HepG2 (cell line): ENCODE data around the gene CCDC14. TPM values are rescaled to one million over a fixed set of nuclear protein-coding genes. Genes with fewer than 3 reads are reported as not detected.

Experiments
- ATAC-seq: fragments of 200-7000 bp; cut with Tn5 transposase; 3 replicates; pipeline ENCODE4 v1.9.1; 2020; ENCODE audit warnings: mild to moderate bottlenecking, moderate library complexity
- Bru-seq: library from RNA; stranded (reverse); fragments of 400-500 nt; gene quantifications from one replicate; lab custom pipeline; 2021; lab: Mats Ljungman, UMichigan
- BruChase-seq, 2 experiments: library from RNA; stranded (reverse); fragments of 400-500 nt; gene quantifications; one replicate each; lab custom pipeline; 2021; lab: Mats Ljungman, UMichigan
- BruUV-seq: library from RNA; stranded (reverse); fragments of 400-500 nt; replicated peaks from 2 replicates; lab custom pipeline; 2021; lab: Mats Ljungman, UMichigan
- CTCF ChIA-PET: fragments of 300-600 bp; formaldehyde crosslinking; extraction: SDS; loops from one replicate; lab custom pipeline; 2021; ENCODE audit warnings: low total read pairs, inconsistent platforms, low intra/inter-chr PET ratio; lab: Yijun Ruan, JAX
- POLR2A ChIA-PET: fragments of 350-600 bp; sonication (Branson Sonifier 250); formaldehyde crosslinking; loops from one replicate; lab custom pipeline; 2020; ENCODE audit warnings: antibody characterized with exemption, inconsistent platforms; lab: Yijun Ruan, JAX
- DNase-seq: peaks from one replicate; pipeline ENCODE4 v3.0.0-alpha.2; 2015; ENCODE audit warnings: low spot score
- FAIRE-seq: peaks from 3 replicates; lab custom pipeline; 2011; peaks lifted over from hg19 to GRCh38; lab: Jason Lieb, UNC
- H2AFZ ChIP-seq: one replicate; pipeline ENCODE4 v1.6.1; 2011; ENCODE audit warnings: low read length, inconsistent platforms
- H3K27ac ChIP-seq: fragments of 300-600 bp; 3 replicates; pipeline ENCODE4 v1.8.0; 2011; ENCODE audit warnings: mixed run types, mild to moderate bottlenecking, mixed read lengths, low read length, inconsistent platforms; ENCODE audit not compliant: insufficient read depth; ENCODE audit errors: extremely low read length
- H3K27me3 ChIP-seq, 2 experiments: fragments of 200-600 bp in 1 of 2; 2 replicates in 1 of 2; 3 replicates in 1 of 2; pipeline versions ENCODE4 v1.6.0 to v1.8.0; 2011; ENCODE audit warnings: low read length in 2 of 2, mild to moderate bottlenecking in 2 of 2, moderate library complexity in 2 of 2, inconsistent platforms in 1 of 2; ENCODE audit not compliant: insufficient read depth in 2 of 2, control insufficient read depth in 1 of 2
- H3K36me3 ChIP-seq, 2 experiments: fragments of 200-600 bp in 1 of 2; replicated peaks in 1 of 2; 2 replicates in 1 of 2; 3 replicates in 1 of 2; pipeline versions ENCODE4 v1.5.1 to v1.8.0; 2011; ENCODE audit warnings: low read length in 2 of 2, inconsistent platforms in 1 of 2; ENCODE audit not compliant: insufficient read depth in 2 of 2, control insufficient read depth in 1 of 2
- H3K4me1 ChIP-seq: 2 replicates; pipeline ENCODE4 v1.5.1; 2012; ENCODE audit warnings: low read length, inconsistent platforms; ENCODE audit not compliant: insufficient read depth
- H3K4me2 ChIP-seq: 2 replicates; pipeline ENCODE4 v1.6.0; 2011; ENCODE audit warnings: low read depth, low read length, inconsistent platforms
- H3K4me3 ChIP-seq, 3 experiments: fragments of 200-600 bp in 1 of 3; sonication (generic), shearing (Covaris generic) in 1 of 3; replicated peaks in 1 of 3; 2 replicates each; pipeline ENCODE4 v1.5.1; 2011 to 2016; ENCODE audit warnings: low read length in 3 of 3, inconsistent platforms in 2 of 3, low read depth in 2 of 3, mild to moderate bottlenecking in 2 of 3, control low read depth in 1 of 3, mixed read lengths in 1 of 3; ENCODE audit not compliant: insufficient read depth in 1 of 3
- H3K79me2 ChIP-seq: one replicate; pipeline ENCODE4 v1.6.1; 2011; ENCODE audit warnings: low read length, inconsistent platforms; ENCODE audit not compliant: insufficient read depth
- H3K9ac ChIP-seq: 2 replicates; pipeline ENCODE4 v1.6.0; 2011; ENCODE audit warnings: mild to moderate bottlenecking, low read depth, low read length, inconsistent platforms; ENCODE audit not compliant: insufficient read depth
- H3K9me3 ChIP-seq: 2 replicates; pipeline ENCODE4 v1.5.1; 2012; ENCODE audit warnings: mild to moderate bottlenecking, low read length
- H4K20me1 ChIP-seq: 2 replicates; pipeline ENCODE4 v1.6.0; 2011; ENCODE audit warnings: inconsistent platforms, mild to moderate bottlenecking, low read length, moderate library complexity; ENCODE audit not compliant: insufficient read depth
- DBP ChIP-seq: sonication (generic); formaldehyde crosslinking; IDR thresholded peaks from 2 replicates; pipeline ENCODE4 v1.4.0; 2020; ENCODE audit warnings: missing genetic modification reagents; ENCODE audit errors: not compliant biosample characterization
- JUN ChIP-seq: sonication (generic); formaldehyde crosslinking; IDR thresholded peaks from 2 replicates; pipeline ENCODE4 v1.4.0; 2020; ENCODE audit warnings: mild to moderate bottlenecking, missing genetic modification reagents
- NR2F1 ChIP-seq, 2 experiments: fragments of 450-650 bp in 1 of 2; formaldehyde crosslinking in 1 of 2; IDR thresholded peaks; 2 replicates each; pipeline versions ENCODE4 v1.5.0 to v1.6.1; 2016 to 2020; ENCODE audit warnings: mild to moderate bottlenecking in 1 of 2, missing compliant biosample characterization in 1 of 2, missing genetic modification reagents in 1 of 2, moderate library complexity in 1 of 2
- NRL ChIP-seq: sonication (generic); formaldehyde crosslinking; IDR thresholded peaks from 2 replicates; pipeline ENCODE4 v1.5.0; 2020; ENCODE audit warnings: missing genetic modification reagents, mild to moderate bottlenecking, moderate library complexity, borderline replicate concordance
- PRDM15 ChIP-seq: sonication (generic); formaldehyde crosslinking; IDR thresholded peaks from 2 replicates; pipeline ENCODE4 v1.4.0; 2020; ENCODE audit warnings: missing genetic modification reagents
- RCOR2 ChIP-seq: IDR thresholded peaks from 2 replicates; pipeline ENCODE4 v1.6.1; 2016; ENCODE audit warnings: missing biosample characterization, missing genetic modification reagents
- SRSF1 ChIP-seq: fragments of 200-400 bp; formaldehyde crosslinking; optimal IDR thresholded peaks from 2 replicates; pipeline ENCODE3; 2017; ENCODE audit warnings: mild to moderate bottlenecking, low read depth, low read length, moderate library complexity
- ZNF251 ChIP-seq: sonication (generic); formaldehyde crosslinking; IDR thresholded peaks from 2 replicates; pipeline ENCODE4 v1.9.0; 2021; ENCODE audit warnings: mild to moderate bottlenecking, missing genetic modification reagents
- ZNF644 ChIP-seq: IDR thresholded peaks from 2 replicates; pipeline ENCODE4 v1.6.1; 2016; ENCODE audit warnings: low read depth
- WGBS: methylation state at CpG from one replicate; pipeline ENCODE4 v1.1.6; 2017; ENCODE audit warnings: low lambda C conversion rate; 5-methylcytosine and 5-hydroxymethylcytosine counted together
- in situ Hi-C: cut with HindIII; loops from 2 replicates; pipeline ENCODE4 v1.10.0; 2017; ENCODE audit warnings: low pct_unique_long_range_greater_than_20kb; ENCODE audit not compliant: extremely low pct_ligation_motif_present
- intact Hi-C: fragments of 100-400 bp; cut with micrococcal nuclease; formaldehyde crosslinking; loops from one replicate; pipeline ENCODE4 v1.10.0; 2022; ENCODE audit not compliant: unreplicated experiment
- long read RNA-seq, 2 experiments: library from RNA in 1 of 2; library from polyadenylated mRNA in 1 of 2; stranded (forward) in 1 of 2; unstranded in 1 of 2; transcript quantifications; one replicate each; pipeline ENCODE4 v2.0.0, GENCODE V29; 2019 to 2022
- polyA minus RNA-seq, 3 experiments: library from RNA; depleted of rRNA, polyadenylated mRNA; stranded (reverse); fragments of >200 nt; gene quantifications; 2 replicates each; pipeline ENCODE4 v1.2.3, GENCODE V29; 2011; ENCODE audit warnings: low replicate concordance in 1 of 3
- polyA plus RNA-seq, 8 experiments: library from polyadenylated mRNA; depleted of rRNA in 3 of 8; stranded (reverse) in 7 of 8; unstranded in 1 of 8; fragments of >200 nt; fragmentation: Illumina TruSeq in 4 of 8; extraction: Trizol in 4 of 8; gene quantifications; 2 replicates each; pipeline versions ENCODE4 v1.2.1 to v1.2.3, GENCODE V29; 2011 to 2016; ENCODE audit warnings: low read depth in 4 of 8, missing spikeins in 1 of 8, mixed read lengths in 1 of 8; ENCODE audit not compliant: insufficient read depth in 1 of 8
- total RNA-seq, 5 experiments: library from RNA; depleted of rRNA; stranded (reverse); fragments of >200 nt; fragmentation: Illumina TruSeq; extraction: Trizol; gene quantifications; 2 replicates each; pipeline ENCODE4 v1.2.3, GENCODE V29; 2016; ENCODE audit warnings: low read depth in 1 of 5

Gene CCDC14, protein sequence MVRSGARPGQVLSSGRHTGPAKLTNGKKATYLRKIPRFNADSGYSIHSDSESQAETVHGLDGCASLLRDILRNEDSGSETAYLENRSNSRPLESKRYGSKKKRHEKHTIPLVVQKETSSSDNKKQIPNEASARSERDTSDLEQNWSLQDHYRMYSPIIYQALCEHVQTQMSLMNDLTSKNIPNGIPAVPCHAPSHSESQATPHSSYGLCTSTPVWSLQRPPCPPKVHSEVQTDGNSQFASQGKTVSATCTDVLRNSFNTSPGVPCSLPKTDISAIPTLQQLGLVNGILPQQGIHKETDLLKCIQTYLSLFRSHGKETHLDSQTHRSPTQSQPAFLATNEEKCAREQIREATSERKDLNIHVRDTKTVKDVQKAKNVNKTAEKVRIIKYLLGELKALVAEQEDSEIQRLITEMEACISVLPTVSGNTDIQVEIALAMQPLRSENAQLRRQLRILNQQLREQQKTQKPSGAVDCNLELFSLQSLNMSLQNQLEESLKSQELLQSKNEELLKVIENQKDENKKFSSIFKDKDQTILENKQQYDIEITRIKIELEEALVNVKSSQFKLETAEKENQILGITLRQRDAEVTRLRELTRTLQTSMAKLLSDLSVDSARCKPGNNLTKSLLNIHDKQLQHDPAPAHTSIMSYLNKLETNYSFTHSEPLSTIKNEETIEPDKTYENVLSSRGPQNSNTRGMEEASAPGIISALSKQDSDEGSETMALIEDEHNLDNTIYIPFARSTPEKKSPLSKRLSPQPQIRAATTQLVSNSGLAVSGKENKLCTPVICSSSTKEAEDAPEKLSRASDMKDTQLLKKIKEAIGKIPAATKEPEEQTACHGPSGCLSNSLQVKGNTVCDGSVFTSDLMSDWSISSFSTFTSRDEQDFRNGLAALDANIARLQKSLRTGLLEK
- total RNA-seq (2016; rRNA removed; fragmentation: Illumina TruSeq; extraction: Trizol) (21.1 and 48.7 TPM in 2 replicates), polyA plus RNA-seq (2011; rRNA removed) (48.8 and 49.0 TPM in 2 replicates), polyA minus RNA-seq (2011; rRNA and poly(A)+ RNA removed; ENCODE audit: low replicate concordance) (33.0 and 107 TPM in 2 replicates), Bru-seq, nascent RNA (percentile 65 among the genes with signal in this experiment), BruChase-seq, experiment 1, labeled RNA remaining after a 6-hour chase (percentile 66 among the genes with signal in this experiment), BruChase-seq, experiment 2, labeled RNA remaining after a 2-hour chase (percentile 69 among the genes with signal in this experiment)
- 14.2 and 16.0 TPM in 2 replicates for total RNA-seq (2016; cell fraction: cytosol; rRNA removed; fragmentation: Illumina TruSeq; extraction: Trizol; ENCODE audit: low read depth)
- 23.0 and 48.1 TPM in 2 replicates for total RNA-seq (2016; cell fraction: insoluble cytoplasmic fraction; rRNA removed; fragmentation: Illumina TruSeq; extraction: Trizol)
- total RNA-seq (2016; cell fraction: membrane; rRNA removed; fragmentation: Illumina TruSeq; extraction: Trizol), result 13.2 and 16.6 TPM in 2 replicates
- 119 and 133 TPM in 2 replicates for total RNA-seq (2016; cell fraction: nucleus; rRNA removed; fragmentation: Illumina TruSeq; extraction: Trizol)
- polyA plus RNA-seq (2011; cell fraction: cytosol; rRNA removed), result 9.3 and 9.4 TPM in 2 replicates
- polyA plus RNA-seq (2011; cell fraction: nucleus; rRNA removed), result 247 and 272 TPM in 2 replicates
- 22.6 and 28.1 TPM in 2 replicates for polyA plus RNA-seq (2012)
- 0.83 and 0.96 TPM in 2 replicates for polyA plus RNA-seq (2016; cell fraction: cytosol; fragmentation: Illumina TruSeq; extraction: Trizol; ENCODE audit: low read depth)
- 10.7 and 14.2 TPM in 2 replicates for polyA plus RNA-seq (2016; cell fraction: insoluble cytoplasmic fraction; fragmentation: Illumina TruSeq; extraction: Trizol; ENCODE audit: low read depth)
- 1.6 and 2.9 TPM in 2 replicates for polyA plus RNA-seq (2016; cell fraction: membrane; fragmentation: Illumina TruSeq; extraction: Trizol; ENCODE audit: low read depth)
- 184 and 186 TPM in 2 replicates for polyA plus RNA-seq (2016; cell fraction: nucleus; fragmentation: Illumina TruSeq; extraction: Trizol; ENCODE audit: insufficient read depth, low read depth)
- polyA minus RNA-seq (2011; cell fraction: cytosol; rRNA and poly(A)+ RNA removed), result 5.9 and 8.2 TPM in 2 replicates
- polyA minus RNA-seq (2011; cell fraction: nucleus; rRNA and poly(A)+ RNA removed), result 97.7 and 101 TPM in 2 replicates
- long read RNA-seq, experiment 1, partial matches to known transcripts, result 1 of 2 reads
- long read RNA-seq, experiment 1, other reads (novel, unspliced or antisense), result 0 of 2 reads
- long read RNA-seq, experiment 2, partial matches to known transcripts, result 0 of 3 reads
- long read RNA-seq, experiment 2, other reads (novel, unspliced or antisense), result 3 of 3 reads

GRCh38 chr3:123960781-123961507 is at the start of gene CCDC14:
TSS of gene CCDC14 (minus strand) at chr3:123961229. CDS start at chr3:123961173, 56 bp downstream.
- Histone ChIP-seq H3K27me3 (peaks cover 0 to 3% of the 10 kb centered on the region in 2 experiments; a peak in 1 of 5 replicates), H3K79me2 (peaks cover 3% of the 10 kb centered on the region), H2AFZ (peak within 1 kb of the TSS; percentile 69), H3K9ac (peak within 1 kb of the TSS; percentile 85), H3K4me2 (peak within 1 kb of the TSS; percentile 90), H3K4me1 (peaks cover 47% of the 10 kb centered on the region), H3K4me3 (peak within 1 kb of the TSS; percentile 69 to 92 (median 83)), H3K36me3 (0 out of 5 replicates have a peak, but pooled peaks cover 0 to 5% of the 10 kb centered on the region in 2 experiments), H3K9me3 (no peaks in the 10 kb centered on the region), H3K27ac (peak within 1 kb of the TSS; percentile 82), H4K20me1 (no peaks in the 10 kb centered on the region)
- DNase-seq (peak; percentile 92), FAIRE-seq (peak; percentile 59), ATAC-seq (peak; percentile 99)
- BruUV-seq, result no TSS peak
- in situ Hi-C loops, result no loop called here
- intact Hi-C loops, result loop anchor here (2.0 to 10.0 kb wide), 2 partner anchors 22 to 206 kb away; no protein-coding TSS in a partner anchor
- WGBS, result under 1% methylated on average over 54 of the region's 55 CpGs
- ChIA-PET CTCF (no interaction called here), POLR2A (interaction anchor here (1.0 kb wide), 1 partner anchor 161 kb away, joined by 3 read pairs; no protein-coding TSS in a partner anchor)
- TF ChIP-seq ZNF251 (CRISPR knock-in tag) (no peak), DBP (CRISPR knock-in tag) (no peak), NR2F1 (CRISPR knock-in tag; IDR thresholded peaks at IDR 0.05) (no peak), NRL (CRISPR knock-in tag) (peak; percentile 94; the same call in 1 of the 2 replicates), SRSF1 (peak; percentile 97), ZNF644 (CRISPR knock-in tag) (0 out of 2 replicates have a peak, but pooled peaks have one; percentile 35), PRDM15 (CRISPR knock-in tag) (peak; percentile 67; the same call in 1 of the 2 replicates), RCOR2 (CRISPR knock-in tag) (no peak), JUN (no peak)
